HFFc6 (cell line): ENCODE results near the gene FAM170B. TPM values are rescaled to one million over a fixed set of nuclear protein-coding genes. Genes with fewer than 3 reads are reported as not detected.

ENCODE experiments used
- DNase-seq: peaks from one replicate; pipeline ENCODE4 v3.0.0-alpha.2; 2018
- H3K27ac Mint-ChIP-seq: 2 replicates; pipeline ENCODE4 v1.8.0; 2020; ENCODE audit warnings: mild to moderate bottlenecking, mixed read lengths
- H3K27me3 Mint-ChIP-seq: 2 replicates; pipeline ENCODE4 v1.8.0; 2021; ENCODE audit warnings: mild to moderate bottlenecking, moderate library complexity, mixed read lengths; ENCODE audit not compliant: insufficient read depth
- H3K36me3 Mint-ChIP-seq: 2 replicates; pipeline ENCODE4 v1.8.0; 2021; ENCODE audit warnings: low read depth, mixed read lengths
- H3K4me1 Mint-ChIP-seq: 2 replicates; pipeline ENCODE4 v1.8.0; 2020; ENCODE audit warnings: low read depth, mixed read lengths
- H3K4me3 Mint-ChIP-seq: 2 replicates; pipeline ENCODE4 v1.8.0; 2020; ENCODE audit warnings: mild to moderate bottlenecking, moderate library complexity, mixed read lengths
- H3K9me3 Mint-ChIP-seq: 2 replicates; pipeline ENCODE4 v1.8.0; 2020; ENCODE audit warnings: mild to moderate bottlenecking, mixed read lengths
- total RNA-seq, 6 experiments: library from RNA; stranded (reverse); fragmentation: NEBNext Ultra II Directional; extraction: Animal tissue kit (Norgen Biotek cat#: 25700); gene quantifications; 2 replicates in 1 of 6; 3 replicates in 5 of 6; pipeline ENCODE4 v1.2.3, GENCODE V29; 2021
- TF ChIP-seq, protein P1 (sequence below): fragments of 200-600 bp; sonication (generic); IDR thresholded peaks from 2 replicates; pipeline ENCODE4 v1.5.0; 2021; ENCODE audit warnings: antibody characterized with exemption, mild to moderate bottlenecking

FAM170B gene
- total RNA-seq, 6 experiments from 2014 or later = not detected

DNA sequence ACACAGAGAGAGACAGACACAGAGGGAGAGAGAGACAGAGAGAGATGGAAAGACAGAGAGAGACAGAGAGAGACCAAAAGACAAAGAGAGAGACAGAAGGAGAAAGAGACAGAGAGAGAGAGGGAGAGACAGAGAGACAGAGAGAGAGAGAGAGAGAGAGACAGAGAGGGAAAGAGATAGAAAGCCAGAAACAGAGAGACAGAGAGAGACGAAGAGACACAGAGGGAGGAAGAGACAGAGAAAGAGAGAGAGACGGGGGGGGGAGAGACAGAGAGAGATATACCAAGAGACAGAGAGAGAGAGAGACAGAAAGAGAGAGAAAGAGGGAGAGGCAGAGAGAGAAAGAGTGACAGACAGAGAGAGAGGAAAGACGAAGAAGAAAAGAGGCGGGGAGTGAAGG is 28.7 kb downstream of the FAM170B start:
- no peaks in the 10 kb centered on the region for H3K36me3 Mint-ChIP-seq
- no peaks in the 10 kb centered on the region for H3K9me3 Mint-ChIP-seq
- DNase-seq = no peak
- TF ChIP-seq, protein P1, sequence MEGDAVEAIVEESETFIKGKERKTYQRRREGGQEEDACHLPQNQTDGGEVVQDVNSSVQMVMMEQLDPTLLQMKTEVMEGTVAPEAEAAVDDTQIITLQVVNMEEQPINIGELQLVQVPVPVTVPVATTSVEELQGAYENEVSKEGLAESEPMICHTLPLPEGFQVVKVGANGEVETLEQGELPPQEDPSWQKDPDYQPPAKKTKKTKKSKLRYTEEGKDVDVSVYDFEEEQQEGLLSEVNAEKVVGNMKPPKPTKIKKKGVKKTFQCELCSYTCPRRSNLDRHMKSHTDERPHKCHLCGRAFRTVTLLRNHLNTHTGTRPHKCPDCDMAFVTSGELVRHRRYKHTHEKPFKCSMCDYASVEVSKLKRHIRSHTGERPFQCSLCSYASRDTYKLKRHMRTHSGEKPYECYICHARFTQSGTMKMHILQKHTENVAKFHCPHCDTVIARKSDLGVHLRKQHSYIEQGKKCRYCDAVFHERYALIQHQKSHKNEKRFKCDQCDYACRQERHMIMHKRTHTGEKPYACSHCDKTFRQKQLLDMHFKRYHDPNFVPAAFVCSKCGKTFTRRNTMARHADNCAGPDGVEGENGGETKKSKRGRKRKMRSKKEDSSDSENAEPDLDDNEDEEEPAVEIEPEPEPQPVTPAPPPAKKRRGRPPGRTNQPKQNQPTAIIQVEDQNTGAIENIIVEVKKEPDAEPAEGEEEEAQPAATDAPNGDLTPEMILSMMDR = no peak
- no peak overlapping the region for H3K27ac Mint-ChIP-seq
- peaks cover 10% of the 10 kb centered on the region for H3K27me3 Mint-ChIP-seq
- no peaks in the 10 kb centered on the region for H3K4me1 Mint-ChIP-seq
- H3K4me3 Mint-ChIP-seq = no peak overlapping the region

DNA sequence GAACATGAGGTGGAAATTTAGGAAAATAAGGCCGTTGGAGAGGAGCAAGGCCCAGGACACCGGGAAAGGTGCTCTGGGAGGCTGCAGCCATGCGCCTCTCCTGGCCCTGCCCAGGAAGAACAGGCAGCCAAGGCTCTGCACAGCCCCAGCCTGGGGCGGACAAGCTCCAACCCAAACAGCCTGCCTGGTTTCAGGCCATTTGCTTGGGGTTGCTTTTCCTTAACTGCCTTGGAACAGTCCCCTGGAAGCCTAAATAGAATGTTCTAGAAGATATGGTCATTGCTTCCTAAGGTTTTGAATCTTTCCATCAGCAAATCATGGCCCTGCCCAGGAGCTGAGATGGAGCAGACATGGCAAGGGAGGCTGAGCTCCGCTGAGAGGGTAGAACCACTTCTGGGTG is 29.5 kb downstream of the FAM170B start:
- H3K27ac Mint-ChIP-seq = no peak overlapping the region
- H3K36me3 Mint-ChIP-seq = no peaks in the 10 kb centered on the region
- H3K27me3 Mint-ChIP-seq = peaks cover 12% of the 10 kb centered on the region
- H3K4me3 Mint-ChIP-seq = no peak overlapping the region
- TF ChIP-seq, protein P1 = no peak
- no peak for DNase-seq
- H3K9me3 Mint-ChIP-seq = no peaks in the 10 kb centered on the region
- H3K4me1 Mint-ChIP-seq = no peaks in the 10 kb centered on the region

DNA sequence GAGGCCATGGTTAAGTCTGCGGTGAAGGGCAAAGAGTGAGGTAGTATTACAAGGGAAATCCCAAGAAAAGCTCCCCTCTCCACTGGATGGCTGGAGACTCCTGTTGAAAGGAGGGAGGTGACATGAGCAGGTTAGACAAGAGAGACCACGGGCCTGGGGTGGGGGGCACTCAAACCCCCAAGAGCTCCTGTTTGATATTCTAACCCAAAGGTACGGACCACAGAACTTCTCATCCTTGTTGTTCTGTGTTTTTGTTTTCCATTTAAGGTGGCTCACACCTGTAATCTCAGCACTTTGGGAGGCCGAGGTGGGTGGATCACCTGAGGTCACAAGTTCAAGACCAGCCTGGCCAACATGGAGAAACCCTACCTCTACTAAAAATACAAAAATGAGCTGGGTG is 30.1 kb downstream of the FAM170B start:
- Mint-ChIP-seq H3K27ac (no peak overlapping the region), H3K27me3 (peaks cover 14% of the 10 kb centered on the region), H3K4me3 (no peak overlapping the region), H3K36me3 (no peaks in the 10 kb centered on the region), H3K4me1 (no peaks in the 10 kb centered on the region), H3K9me3 (no peaks in the 10 kb centered on the region)
- DNase-seq = no peak
- TF ChIP-seq, protein P1 = no peak

DNA sequence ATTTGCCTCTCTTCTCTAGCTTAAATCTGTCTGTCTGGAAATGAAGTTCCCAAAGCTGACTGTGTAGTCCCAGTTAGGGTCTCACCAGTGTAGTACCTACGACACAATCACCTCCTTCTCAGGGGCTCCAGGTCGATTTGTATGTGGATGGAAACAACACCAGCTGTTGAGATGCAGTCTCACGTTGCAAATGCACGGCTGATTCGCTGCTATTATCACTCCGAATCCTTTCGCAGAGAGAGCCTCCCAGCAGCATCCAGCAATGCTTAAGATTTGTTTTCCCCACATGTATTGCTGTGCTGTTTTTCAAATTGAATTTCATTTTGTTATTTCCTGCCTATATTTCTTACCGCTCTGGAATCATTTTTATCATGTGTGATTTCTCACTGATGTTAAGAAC is 34.8 kb downstream of the FAM170B start:
- peaks cover 20% of the 10 kb centered on the region for H3K27me3 Mint-ChIP-seq
- DNase-seq = no peak
- no peak overlapping the region for H3K4me3 Mint-ChIP-seq
- H3K27ac Mint-ChIP-seq = no peak overlapping the region
- no peaks in the 10 kb centered on the region for H3K36me3 Mint-ChIP-seq
- TF ChIP-seq, protein P1 = no peak
- no peaks in the 10 kb centered on the region for H3K4me1 Mint-ChIP-seq
- H3K9me3 Mint-ChIP-seq = no peaks in the 10 kb centered on the region

DNA sequence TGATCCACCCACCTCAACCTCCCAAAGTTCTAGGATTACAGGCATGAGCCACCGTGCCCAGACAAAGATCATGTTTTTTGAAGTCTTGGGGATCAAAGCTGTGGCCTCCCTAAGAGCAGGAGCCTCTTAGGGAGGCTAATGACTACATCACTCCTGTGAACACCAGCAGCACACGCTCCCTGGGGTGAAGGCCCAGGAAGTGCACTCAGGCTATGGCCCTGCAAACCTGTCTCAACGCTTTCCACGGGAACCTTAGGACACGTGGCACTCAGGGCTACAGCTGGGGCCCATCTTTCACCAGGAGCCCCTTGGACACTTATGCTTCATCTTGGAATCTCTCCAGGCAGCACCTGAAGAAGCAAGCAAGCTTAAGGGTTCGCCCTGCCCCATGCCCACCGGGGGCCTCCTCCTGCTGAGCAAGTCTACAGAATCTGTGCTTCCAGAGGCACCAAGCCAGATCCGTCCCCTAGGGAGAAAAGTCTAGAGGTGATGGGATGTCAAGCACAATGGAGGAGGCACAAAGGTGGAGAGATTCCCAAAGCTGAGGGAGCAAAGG is 36.9 kb downstream of the FAM170B start:
- TF ChIP-seq, protein P1 = no peak
- Mint-ChIP-seq H3K36me3 (no peaks in the 10 kb centered on the region), H3K27ac (no peak overlapping the region), H3K4me1 (no peaks in the 10 kb centered on the region), H3K27me3 (peaks cover 24% of the 10 kb centered on the region), H3K9me3 (no peaks in the 10 kb centered on the region), H3K4me3 (no peak overlapping the region)
- DNase-seq = no peak

DNA sequence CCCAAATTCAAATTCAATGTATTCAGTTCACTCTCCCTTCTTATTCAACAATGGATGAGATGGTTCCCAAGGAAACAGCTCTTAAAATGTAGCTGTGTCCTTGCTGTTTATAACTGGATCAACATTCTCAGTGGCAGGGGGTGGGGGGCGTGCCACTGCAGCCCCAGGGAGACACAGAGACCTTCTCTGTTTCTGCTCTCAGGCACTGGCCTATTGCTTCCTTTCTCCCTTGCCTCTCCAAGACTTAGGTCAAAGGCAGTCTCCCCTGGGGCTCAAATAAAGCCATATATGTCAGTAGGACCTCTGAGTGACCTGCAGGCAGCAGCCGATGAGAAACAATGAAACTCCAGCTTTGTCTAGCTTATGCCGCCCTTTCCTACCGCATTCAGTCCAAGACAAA is 39.2 kb downstream of the FAM170B start:
- peaks cover 25% of the 10 kb centered on the region for H3K27me3 Mint-ChIP-seq
- no peaks in the 10 kb centered on the region for H3K4me1 Mint-ChIP-seq
- no peaks in the 10 kb centered on the region for H3K9me3 Mint-ChIP-seq
- H3K36me3 Mint-ChIP-seq = no peaks in the 10 kb centered on the region
- no peak overlapping the region for H3K4me3 Mint-ChIP-seq
- H3K27ac Mint-ChIP-seq = no peak overlapping the region
- DNase-seq = no peak
- TF ChIP-seq, protein P1 = no peak
